Measurements from ENCODE around the gene HIVEP3. TPM values are rescaled to one million over a fixed set of nuclear protein-coding genes. Genes with fewer than 3 reads are reported as not detected.

HIVEP3 gene
- total RNA-seq, 1 experiment from 2014 or later = 0.55 TPM

GRCh38 chr1:41883507-41883906 is 35.2 kb downstream of the HIVEP3 start:
- H3K27ac Mint-ChIP-seq = no peak overlapping the region
- CTCF ChIA-PET = no interaction called here
- H3K4me3 Mint-ChIP-seq = no peak overlapping the region
- H3K4me1 Mint-ChIP-seq = peaks cover 17% of the 10 kb centered on the region
- no peak for TF ChIP-seq ZMAT4 (CRISPR knock-in tag; IDR thresholded peaks at IDR 0.05)
- no peak for TF ChIP-seq ZNF396 (CRISPR knock-in tag; IDR thresholded peaks at IDR 0.05; ENCODE audit: borderline replicate concordance)
- TF ChIP-seq HMGXB4 (CRISPR knock-in tag; IDR thresholded peaks at IDR 0.05) = no peak
- TF ChIP-seq USF1 (CRISPR knock-in tag; IDR thresholded peaks at IDR 0.05) = no peak
- no peak for TF ChIP-seq ZNF232 (CRISPR knock-in tag; IDR thresholded peaks at IDR 0.05)
- no peak for TF ChIP-seq CBFB (CRISPR knock-in tag; IDR thresholded peaks at IDR 0.05; ENCODE audit: low read depth)
- TF ChIP-seq MXD4 (CRISPR knock-in tag; IDR thresholded peaks at IDR 0.05; ENCODE audit: borderline replicate concordance) = no peak
- no peak for TF ChIP-seq JUN (CRISPR knock-in tag; IDR thresholded peaks at IDR 0.05)
- TF ChIP-seq ZNF425 (CRISPR knock-in tag; conservative IDR thresholded peaks at IDR 0.05) = no peak
- no peak for TF ChIP-seq ATF3 (CRISPR knock-in tag; conservative IDR thresholded peaks at IDR 0.05)
- DNase-seq (ENCODE audit: low spot score) (no peak), ATAC-seq (no peak)
- H3K36me3 Mint-ChIP-seq = no peaks in the 10 kb centered on the region
- POLR2A ChIA-PET = no interaction called here
- H3K9me3 Mint-ChIP-seq = no peaks in the 10 kb centered on the region
- no peaks in the 10 kb centered on the region for H3K27me3 Mint-ChIP-seq (ENCODE audit: low read depth)

GRCh38 chr1:41882486-41882885 is 36.2 kb downstream of the HIVEP3 start:
- DNase-seq (ENCODE audit: low spot score) = no peak
- Mint-ChIP-seq H3K27ac (no peak overlapping the region), H3K4me1 (peaks cover 25% of the 10 kb centered on the region), H3K4me3 (no peak overlapping the region), H3K27me3 (ENCODE audit: low read depth) (no peaks in the 10 kb centered on the region), H3K9me3 (no peaks in the 10 kb centered on the region), H3K36me3 (no peaks in the 10 kb centered on the region)
- TF ChIP-seq ETV6 (CRISPR knock-in tag; IDR thresholded peaks at IDR 0.05) (no peak), ZNF396 (CRISPR knock-in tag; IDR thresholded peaks at IDR 0.05; ENCODE audit: borderline replicate concordance) (no peak), ZNF121 (CRISPR knock-in tag; IDR thresholded peaks at IDR 0.05) (no peak), MYBL2 (CRISPR knock-in tag; IDR thresholded peaks at IDR 0.05) (no peak), TEAD1 (CRISPR knock-in tag; IDR thresholded peaks at IDR 0.05) (no peak), NFYB (CRISPR knock-in tag; conservative IDR thresholded peaks at IDR 0.05; ENCODE audit: low read depth) (no peak), E2F4 (CRISPR knock-in tag; IDR thresholded peaks at IDR 0.05; ENCODE audit: borderline replicate concordance, low read depth) (no peak), AFF4 (CRISPR knock-in tag; IDR thresholded peaks at IDR 0.05; ENCODE audit: borderline replicate concordance) (no peak), SOX15 (CRISPR knock-in tag; IDR thresholded peaks at IDR 0.05) (no peak), SP1 (CRISPR knock-in tag; conservative IDR thresholded peaks at IDR 0.05) (no peak), EMX1 (CRISPR knock-in tag; IDR thresholded peaks at IDR 0.05) (no peak), USF1 (CRISPR knock-in tag; IDR thresholded peaks at IDR 0.05) (no peak), IRF1 (CRISPR knock-in tag; IDR thresholded peaks at IDR 0.05) (no peak), TP53 (CRISPR knock-in tag; IDR thresholded peaks at IDR 0.05) (no peak)
- ATAC-seq = no peak
- ChIA-PET CTCF (no interaction called here), POLR2A (no interaction called here)

All from WTC11 (cell line).